GM12878 (cell line): ENCODE results near the gene FOXB1. TPM values are rescaled to one million over a fixed set of nuclear protein-coding genes. Genes with fewer than 3 reads are reported as not detected.

Source experiments
- ATAC-seq: fragments of 200-7000 bp; cut with Tn5 transposase; 3 replicates; pipeline ENCODE4 v1.9.1; 2020; ENCODE audit warnings: mild to moderate bottlenecking, moderate library complexity
- BruUV-seq: library from RNA; stranded (reverse); fragments of 400-500 nt; replicated peaks from 2 replicates; lab custom pipeline; 2021; lab: Mats Ljungman, UMichigan
- CTCF ChIA-PET: fragments of 300-600 bp; sonication (Branson Sonifier 250); formaldehyde crosslinking; extraction: SDS; loops from one replicate; lab custom pipeline; 2021; ENCODE audit warnings: inconsistent platforms; lab: Yijun Ruan, JAX
- POLR2A ChIA-PET: fragments of 350-600 bp; formaldehyde crosslinking; extraction: SDS; loops from one replicate; lab custom pipeline; 2021; ENCODE audit warnings: inconsistent platforms; lab: Charles Lee
- RAD21 ChIA-PET: fragments of 300-600 bp; sonication (Branson Sonifier 250); formaldehyde crosslinking; loops from one replicate; lab custom pipeline; 2023; ENCODE audit warnings: antibody characterized with exemption; ENCODE audit not compliant: unreplicated experiment; lab: Charles Lee
- SMC1A ChIA-PET: fragments of 300-600 bp; sonication (Branson Sonifier 250); formaldehyde crosslinking; loops from one replicate; lab custom pipeline; 2023; ENCODE audit not compliant: unreplicated experiment, uncharacterized antibody; lab: Charles Lee
- DNase-seq: peaks from one replicate; pipeline ENCODE4 v3.0.0-alpha.2; 2011; ENCODE audit warnings: low read depth, low spot score
- FAIRE-seq: peaks from 3 replicates; lab custom pipeline; 2011; peaks lifted over from hg19 to GRCh38; lab: Jason Lieb, UNC
- H2AFZ ChIP-seq: 2 replicates; pipeline ENCODE4 v1.6.0; 2011; ENCODE audit warnings: low read depth, low read length, control low read depth; ENCODE audit not compliant: control insufficient read depth
- H3K27ac ChIP-seq: 2 replicates; pipeline ENCODE4 v1.5.1; 2011; ENCODE audit warnings: control low read depth; ENCODE audit not compliant: control insufficient read depth, insufficient read depth
- H3K27me3 ChIP-seq, 2 experiments: replicated peaks in 1 of 2; 2 replicates each; pipeline versions ENCODE4 v1.6.0 to v1.6.1; 2011; ENCODE audit warnings: low read length in 1 of 2; ENCODE audit not compliant: control insufficient read depth in 2 of 2, insufficient read depth in 2 of 2
- H3K36me3 ChIP-seq, 2 experiments: 2 replicates each; pipeline ENCODE4 v1.5.1; 2011; ENCODE audit warnings: low read length in 1 of 2; ENCODE audit not compliant: control insufficient read depth in 2 of 2, insufficient read depth in 2 of 2
- H3K4me1 ChIP-seq: 2 replicates; pipeline ENCODE4 v1.6.1; 2011; ENCODE audit warnings: mild to moderate bottlenecking, low read length, moderate library complexity, mixed read lengths; ENCODE audit not compliant: control insufficient read depth, insufficient read depth
- H3K4me2 ChIP-seq: 2 replicates; pipeline ENCODE4 v1.6.0; 2011; ENCODE audit warnings: control low read depth; ENCODE audit not compliant: control insufficient read depth, insufficient read depth
- H3K4me3 ChIP-seq: fragments of 200-600 bp; sonication (generic); 2 replicates; pipeline ENCODE4 v1.5.1; 2016
- H3K79me2 ChIP-seq: 2 replicates; pipeline ENCODE4 v1.6.0; 2011; ENCODE audit warnings: low read length; ENCODE audit not compliant: control insufficient read depth, insufficient read depth
- H3K9ac ChIP-seq: 2 replicates; pipeline ENCODE4 v1.8.0; 2011; ENCODE audit warnings: low read length, control low read depth, mixed read lengths; ENCODE audit not compliant: control insufficient read depth, insufficient read depth
- H3K9me3 ChIP-seq: replicated peaks from 3 replicates; pipeline ENCODE4 v1.5.1; 2011; ENCODE audit warnings: mild to moderate bottlenecking, low read length; ENCODE audit not compliant: control insufficient read depth, insufficient read depth
- H4K20me1 ChIP-seq: 2 replicates; pipeline ENCODE4 v1.6.0; 2011; ENCODE audit not compliant: control insufficient read depth, insufficient read depth
- BMI1 ChIP-seq: fragments of 450-650 bp; IDR thresholded peaks from 2 replicates; pipeline ENCODE4 v1.6.1; 2016; ENCODE audit warnings: mild to moderate bottlenecking, moderate library complexity, borderline replicate concordance
- CEBPB ChIP-seq, 2 experiments: fragments of 150-350 bp in 1 of 2; IDR thresholded peaks; 2 replicates each; pipeline ENCODE4 v1.6.1; 2012 to 2014; ENCODE audit warnings: low read depth in 2 of 2, low read length in 2 of 2, borderline replicate concordance in 1 of 2, inconsistent platforms in 1 of 2
- CHD2 ChIP-seq: IDR thresholded peaks from 2 replicates; pipeline ENCODE4 v1.6.1; 2011; ENCODE audit warnings: low read depth, low read length, improper control_type of control experiment, borderline replicate concordance
- GABPA ChIP-seq: IDR thresholded peaks from 2 replicates; pipeline ENCODE4 v1.6.1; 2014; ENCODE audit warnings: antibody characterized with exemption, low read depth, mild to moderate bottlenecking, inconsistent platforms
- MTA2 ChIP-seq: fragments of 450-650 bp; IDR thresholded peaks from 2 replicates; pipeline ENCODE4 v1.6.1; 2016; ENCODE audit warnings: low read depth, mild to moderate bottlenecking, moderate library complexity
- NKRF ChIP-seq: fragments of 450-650 bp; conservative IDR thresholded peaks from 2 replicates; pipeline ENCODE4 v1.6.1; 2017; ENCODE audit warnings: mild to moderate bottlenecking, moderate library complexity
- POLR2AphosphoS5 ChIP-seq: IDR thresholded peaks from 2 replicates; pipeline ENCODE4 v1.6.1; 2011; ENCODE audit warnings: mild to moderate bottlenecking, low read length, inconsistent platforms
- RB1 ChIP-seq: fragments of 450-650 bp; formaldehyde crosslinking; IDR thresholded peaks from 2 replicates; pipeline ENCODE4 v1.6.1; 2017; ENCODE audit warnings: mild to moderate bottlenecking, borderline replicate concordance
- REST ChIP-seq: IDR thresholded peaks from 2 replicates; pipeline ENCODE4 v1.6.1; 2012; ENCODE audit warnings: mild to moderate bottlenecking, low read depth, low read length
- SP1 ChIP-seq: IDR thresholded peaks from one replicate; pipeline ENCODE4 v1.6.1; 2011; ENCODE audit warnings: low read depth, low read length
- SPI1 ChIP-seq: IDR thresholded peaks from 2 replicates; pipeline ENCODE4 v1.6.1; 2011; ENCODE audit warnings: low read depth, mild to moderate bottlenecking, low read length, moderate library complexity, borderline replicate concordance; ENCODE audit not compliant: insufficient read depth
- ZNF24 ChIP-seq: fragments of 450-650 bp; IDR thresholded peaks from 2 replicates; pipeline ENCODE4 v1.6.1; 2017; ENCODE audit warnings: antibody characterized with exemption, mild to moderate bottlenecking
- ZNF274 ChIP-seq: IDR thresholded peaks from one replicate; pipeline ENCODE4 v1.8.0; 2011; ENCODE audit not compliant: insufficient read length, insufficient read depth
- in situ Hi-C: fragments of 300-500 bp; cut with MboI; formaldehyde crosslinking; loops from 9 replicates; pipeline ENCODE4 v1.14.3; 2018; ENCODE audit warnings: mixed read lengths
- intact Hi-C: fragments of 100-400 bp; cut with micrococcal nuclease; formaldehyde crosslinking; loops from one replicate; pipeline ENCODE4 v1.14.2; 2022; ENCODE audit not compliant: unreplicated experiment
- polyA plus RNA-seq, 11 experiments: library from polyadenylated mRNA; depleted of rRNA in 4 of 11; unstranded in 6 of 11; stranded (reverse) in 5 of 11; fragments of >200 nt; fragmentation: Nextera tagmentation in 4 of 11; fragmentation: Illumina TruSeq in 1 of 11; extraction: Ambion mirVana in 4 of 11; extraction: Trizol in 1 of 11; gene quantifications; 1 replicate in 1 of 11; 2 replicates in 10 of 11; pipeline versions ENCODE4 v1.2.1 to v1.2.3, GENCODE V29; 2011 to 2016; ENCODE audit warnings: inconsistent platforms in 2 of 11, missing spikeins in 2 of 11, low read depth in 1 of 11
- total RNA-seq, 4 experiments: library from RNA; depleted of rRNA in 3 of 4; stranded (reverse); fragments of >200 nt in 3 of 4; fragmentation: Illumina TruSeq in 1 of 4; extraction: Trizol in 1 of 4; gene quantifications; 2 replicates each; pipeline versions ENCODE4 v1.2.1 to v1.2.3, GENCODE V29; 2013 to 2021

FOXB1 gene
- total and polyA plus RNA-seq, 10 of the 15 experiments (the other 5 are each of a cell fraction or from before 2014, with no cell fraction given): not detected

GRCh38 chr15:59965741-59966140 lies 38.4 kb upstream of the FOXB1 start (continued):
- TF ChIP-seq BMI1 (no peak), GABPA (no peak), REST (no peak), ZNF274 (no peak)

- ATAC-seq: no peak
- Histone ChIP-seq H3K27ac (no peak overlapping the region), H3K9ac (no peak overlapping the region), H3K4me3 (no peak overlapping the region), H3K27me3 (no peaks in the 10 kb centered on the region), H3K79me2 (no peaks in the 10 kb centered on the region), H4K20me1 (no peaks in the 10 kb centered on the region), H3K36me3 (no peaks in the 10 kb centered on the region), H3K9me3 (no peaks in the 10 kb centered on the region; the same call in 2 of the 3 replicates), H3K4me1 (no peaks in the 10 kb centered on the region), H3K4me2 (no peak overlapping the region), H2AFZ (no peak overlapping the region)
- CTCF ChIA-PET: no interaction called here
- BruUV-seq: no TSS peak
- in situ Hi-C loops: no loop called here
- no peak for FAIRE-seq
- no peak for DNase-seq
- RAD21 ChIA-PET: no interaction called here
- intact Hi-C loops: no loop called here
- TF ChIP-seq ZNF24 (no peak), SP1 (no peak), NKRF (no peak), CEBPB (IDR thresholded peaks at IDR 0.05; ENCODE audit: borderline replicate concordance in 1 of 2, low read depth in 2 of 2, low read length in 2 of 2) (no peak), CHD2 (no peak), SPI1 (no peak), POLR2AphosphoS5 (no peak), RB1 (no peak), MTA2 (no peak)
- SMC1A ChIA-PET: no interaction called here
- POLR2A ChIA-PET: no interaction called here
Observed at GRCh38 chr15:59966262-59966661, 37.8 kb upstream of the FOXB1 start.
